B cell (primary cell): Measurements from ENCODE around the gene GCHFR. TPM values are rescaled to one million over a fixed set of nuclear protein-coding genes. Genes with fewer than 3 reads are reported as not detected.

Experiments
- ATAC-seq: fragments of 200-7000 bp; cut with Tn5 transposase; one replicate; pipeline ENCODE4 v1.10.0; 2021; ENCODE audit warnings: low read depth, mild to moderate bottlenecking, moderate number of reproducible peaks, moderate library complexity
- CTCF ChIA-PET: fragments of 350-600 bp; sonication (Branson Sonifier 250); formaldehyde crosslinking; loops from one replicate; lab custom pipeline; 2021; ENCODE audit warnings: antibody characterized with exemption, inconsistent platforms; lab: Charles Lee
- POLR2A ChIA-PET: fragments of 350-600 bp; sonication (Branson Sonifier 250); formaldehyde crosslinking; loops from one replicate; lab custom pipeline; 2021; ENCODE audit warnings: antibody characterized with exemption; lab: Charles Lee
- DNase-seq: peaks from one replicate; pipeline ENCODE4 v3.0.0; 2013
- H2AFZ ChIP-seq: 2 replicates; pipeline ENCODE4 v1.6.1; 2012; ENCODE audit warnings: mild to moderate bottlenecking, low read depth, low read length; ENCODE audit not compliant: insufficient read depth, poor library complexity, severe bottlenecking
- H3K27ac ChIP-seq, 2 donors: 1 replicate in 1 of 2; 2 replicates in 1 of 2; pipeline ENCODE4 v1.5.1; 2012 to 2013; ENCODE audit warnings: low read length in 2 of 2, mild to moderate bottlenecking in 2 of 2, moderate library complexity in 1 of 2
- H3K27me3 ChIP-seq, 4 experiments: fragments of 200-600 bp in 1 of 4; sonication (generic) in 1 of 4; replicated peaks in 1 of 4; 1 replicate in 2 of 4; 2 replicates in 2 of 4; pipeline versions ENCODE4 v1.6.1 to v1.7.0; 2013 to 2016; ENCODE audit warnings: low read length in 3 of 4, mild to moderate bottlenecking in 2 of 4, mixed read lengths in 1 of 4, moderate library complexity in 1 of 4; ENCODE audit not compliant: insufficient read depth in 4 of 4, control insufficient read depth in 3 of 4; ENCODE audit errors: control extremely low read depth in 1 of 4
- H3K36me3 ChIP-seq, 2 experiments: replicated peaks in 1 of 2; 1 replicate in 1 of 2; 2 replicates in 1 of 2; pipeline versions ENCODE4 v1.6.1 to v1.7.1; 2013; ENCODE audit warnings: low read length in 1 of 2; ENCODE audit not compliant: insufficient read depth in 2 of 2, control insufficient read depth in 1 of 2; ENCODE audit errors: control extremely low read depth in 1 of 2, extremely low read depth in 1 of 2
- H3K4me1 ChIP-seq, 2 donors: fragments of 200-600 bp in 1 of 2; sonication (generic) in 1 of 2; 1 replicate in 1 of 2; 2 replicates in 1 of 2; pipeline versions ENCODE4 v1.5.1 to v1.6.1; 2013 to 2017; ENCODE audit warnings: low read length in 2 of 2; ENCODE audit not compliant: control insufficient read depth in 2 of 2, insufficient read depth in 2 of 2
- H3K4me2 ChIP-seq: replicated peaks from 2 replicates; pipeline ENCODE3; 2012; ENCODE audit warnings: mild to moderate bottlenecking, low read depth, low read length; ENCODE audit not compliant: poor library complexity, severe bottlenecking
- H3K4me3 ChIP-seq, 5 experiments: fragments of 200-600 bp in 1 of 5; sonication (generic) in 1 of 5; 1 replicate in 3 of 5; 2 replicates in 2 of 5; pipeline versions ENCODE4 v1.5.1 to v1.7.0; 2011 to 2016; ENCODE audit warnings: low read length in 4 of 5, mild to moderate bottlenecking in 4 of 5, low read depth in 2 of 5, control low read depth in 1 of 5, moderate library complexity in 1 of 5; ENCODE audit not compliant: insufficient read depth in 1 of 5; ENCODE audit errors: control extremely low read depth in 1 of 5, extremely low read depth in 1 of 5
- H3K79me2 ChIP-seq: fragments of 200-600 bp; sonication (generic); one replicate; pipeline ENCODE4 v1.6.0; 2016; ENCODE audit warnings: low read length; ENCODE audit not compliant: control insufficient read depth, insufficient read depth
- H3K9ac ChIP-seq: fragments of 200-600 bp; sonication (generic); 2 replicates; pipeline ENCODE4 v1.6.1; 2017; ENCODE audit warnings: mild to moderate bottlenecking, low read length, moderate library complexity
- H3K9me3 ChIP-seq, 3 donors: one replicate each; pipeline versions ENCODE4 v1.6.1 to v1.7.1; 2013; ENCODE audit warnings: low read length in 2 of 3; ENCODE audit not compliant: control insufficient read depth in 2 of 3, insufficient read depth in 1 of 3; ENCODE audit errors: control extremely low read depth in 1 of 3
- H4K20me1 ChIP-seq: 2 replicates; pipeline ENCODE4 v1.6.0; 2012; ENCODE audit warnings: mild to moderate bottlenecking, low read length; ENCODE audit not compliant: insufficient read depth, control insufficient read depth, poor library complexity, severe bottlenecking
- H3K27ac Mint-ChIP-seq: one replicate; pipeline ENCODE4 v1.8.0; 2021; ENCODE audit warnings: mixed read lengths
- H3K27me3 Mint-ChIP-seq: one replicate; pipeline ENCODE4 v1.8.0; 2021; ENCODE audit warnings: mixed read lengths
- H3K4me1 Mint-ChIP-seq: one replicate; pipeline ENCODE4 v1.8.0; 2021; ENCODE audit warnings: mixed read lengths
- H3K4me3 Mint-ChIP-seq: one replicate; pipeline ENCODE4 v1.8.0; 2021; ENCODE audit warnings: mixed read lengths
- H3K9me3 Mint-ChIP-seq: one replicate; pipeline ENCODE4 v1.8.0; 2022; ENCODE audit warnings: mixed read lengths; ENCODE audit not compliant: insufficient read depth
- CTCF ChIP-seq: fragments of 200-600 bp; IDR thresholded peaks from one replicate; pipeline ENCODE4 v1.8.0; 2022; ENCODE audit warnings: antibody characterized with exemption, mild to moderate bottlenecking
- EZH2 ChIP-seq: IDR thresholded peaks from 2 replicates; pipeline ENCODE4 v1.6.1; 2012; ENCODE audit warnings: borderline replicate concordance, low read depth, mild to moderate bottlenecking, moderate library complexity, low read length; ENCODE audit not compliant: insufficient read depth, poor library complexity, severe bottlenecking
- WGBS: methylation state at CpG from one replicate; pipeline ENCODE4 v1.1.5; 2013; ENCODE audit warnings: missing lambda C conversion rate; ENCODE audit not compliant: insufficient coverage; 5-methylcytosine and 5-hydroxymethylcytosine counted together
- intact Hi-C: fragments of 100-400 bp; cut with micrococcal nuclease; formaldehyde crosslinking; loops from one replicate; pipeline ENCODE4 v1.10.0; 2022
- polyA plus RNA-seq: library from polyadenylated mRNA; depleted of rRNA; stranded (reverse); fragments of >200 nt; gene quantifications from 2 replicates; pipeline ENCODE4 v1.2.3, GENCODE V29; 2012
- total RNA-seq, 2 donors: library from RNA; stranded (reverse); fragments of 120-200 nt in 1 of 2; gene quantifications; 1 replicate in 1 of 2; 2 replicates in 1 of 2; pipeline versions ENCODE4 v1.2.3 to v1.2.4, GENCODE V29; 2013 to 2022

GCHFR gene
- total and polyA plus RNA-seq, 2 donors (not counting 1 experiment from before 2014, with no cell fraction given): 14.3 to 23.7 TPM

- ATAC-seq (no peak), DNase-seq (no peak)
- H3K36me3 ChIP-seq: peaks cover 0 to 21% of the 10 kb centered on the region in 2 experiments
- no peak overlapping the region for H3K27ac Mint-ChIP-seq
- ChIA-PET CTCF (interaction anchor here (0.9 to 1.5 kb wide), 2 partner anchors 14 to 82 kb away, joined by 3 to 6 read pairs; no protein-coding TSS in a partner anchor), POLR2A (no interaction called here)
- H3K4me2 ChIP-seq: no peak overlapping the region
- no peaks in the 10 kb centered on the region for H3K4me1 ChIP-seq
- no peak overlapping the region for H2AFZ ChIP-seq
- intact Hi-C loops: no loop called here
- H3K27ac ChIP-seq: no peak overlapping the region
- H3K27me3 ChIP-seq: no peaks in the 10 kb centered on the region
- WGBS: 90% methylated on average over 1 of the region's 2 CpGs
- TF ChIP-seq CTCF (no peak), EZH2 (no peak)
- no peaks in the 10 kb centered on the region for H3K9me3 ChIP-seq
- H4K20me1 ChIP-seq: peaks cover 37% of the 10 kb centered on the region
- H3K9me3 Mint-ChIP-seq: no peaks in the 10 kb centered on the region
- no peak overlapping the region for H3K4me3 ChIP-seq
- H3K79me2 ChIP-seq: peaks cover 88% of the 10 kb centered on the region
- no peak overlapping the region for H3K9ac ChIP-seq
- no peaks in the 10 kb centered on the region for H3K27me3 Mint-ChIP-seq
- H3K4me3 Mint-ChIP-seq: no peak overlapping the region
- H3K4me1 Mint-ChIP-seq: peaks cover 12% of the 10 kb centered on the region
Observed at GRCh38 chr15:40796041-40796440, 32.2 kb downstream of the GCHFR start.

- no peak for TF ChIP-seq EZH2
- TF ChIP-seq CTCF: no peak
Observed at GRCh38 chr15:40796512-40796911, 32.6 kb downstream of the GCHFR start.

More at GRCh38 chr15:40796512-40796911, 32.6 kb downstream of the GCHFR start:
- Mint-ChIP-seq H3K27ac (no peak overlapping the region), H3K4me1 (peaks cover 14% of the 10 kb centered on the region), H3K9me3 (no peaks in the 10 kb centered on the region), H3K27me3 (no peaks in the 10 kb centered on the region), H3K4me3 (no peak overlapping the region)
- Histone ChIP-seq H3K79me2 (peaks cover 92% of the 10 kb centered on the region), H2AFZ (no peak overlapping the region), H3K27me3 (no peaks in the 10 kb centered on the region), H3K4me1 (no peaks in the 10 kb centered on the region), H3K9me3 (no peaks in the 10 kb centered on the region), H3K36me3 (peaks cover 0 to 21% of the 10 kb centered on the region in 2 experiments), H3K4me2 (no peak overlapping the region), H3K9ac (no peak overlapping the region), H4K20me1 (peaks cover 37% of the 10 kb centered on the region), H3K27ac (no peak overlapping the region), H3K4me3 (no peak overlapping the region)
- no CpG with 5 or more reads among the region's 5 CpGs for WGBS
- ATAC-seq (no peak), DNase-seq (no peak)
- ChIA-PET POLR2A (interaction anchor here (0.5 to 0.7 kb wide), 2 partner anchors 12 to 21 kb away, joined by 4 to 5 read pairs; no protein-coding TSS in a partner anchor), CTCF (interaction anchor here (0.8 to 1.5 kb wide), 2 partner anchors 11 to 14 kb away, joined by 3 to 6 read pairs; no protein-coding TSS in a partner anchor)
- intact Hi-C loops: no loop called here
